SK-N-SH (cell line): ENCODE data around the gene DCUN1D1.

Source experiments
- CHD2 ChIP-seq: fragments of 150-350 bp; IDR thresholded peaks from 2 replicates; pipeline ENCODE4 v1.6.1; 2018; ENCODE audit warnings: low read length; ENCODE audit not compliant: partially characterized antibody
- CTCF ChIP-seq: fragments of 200-600 bp; sonication (generic); IDR thresholded peaks from 2 replicates; pipeline ENCODE4 v1.6.1; 2017; ENCODE audit warnings: antibody characterized with exemption, mild to moderate bottlenecking, moderate library complexity
- EP300 ChIP-seq, 2 experiments: IDR thresholded peaks; 2 replicates each; pipeline versions ENCODE4 v1.4.0 to v1.6.1; 2012; ENCODE audit warnings: borderline replicate concordance in 1 of 2, low read depth in 1 of 2, low read length in 1 of 2
- EZH2phosphoT487 ChIP-seq: fragments of 200-600 bp; sonication (generic); IDR thresholded peaks from 2 replicates; pipeline ENCODE4 v1.6.1; 2017; ENCODE audit warnings: low read depth, mixed run types, mild to moderate bottlenecking, antibody characterized with exemption, moderate library complexity, borderline replicate concordance
- JUND ChIP-seq: IDR thresholded peaks from 2 replicates; pipeline ENCODE4 v1.4.0; 2012
- POLR2AphosphoS5 ChIP-seq: IDR thresholded peaks from 2 replicates; pipeline ENCODE4 v1.6.1; 2012; ENCODE audit warnings: low read depth, low read length
- RCOR1 ChIP-seq: fragments of 150-350 bp; IDR thresholded peaks from 2 replicates; pipeline ENCODE4 v1.6.1; 2017; ENCODE audit warnings: antibody characterized with exemption, low read length
- REST ChIP-seq: IDR thresholded peaks from 2 replicates; pipeline ENCODE4 v1.6.1; 2012; ENCODE audit warnings: mild to moderate bottlenecking, low read depth, low read length, moderate library complexity
- SIN3A ChIP-seq: IDR thresholded peaks from 2 replicates; pipeline ENCODE4 v1.6.1; 2012; ENCODE audit warnings: low read depth, mild to moderate bottlenecking, low read length, moderate library complexity, borderline replicate concordance
- TAF1 ChIP-seq: IDR thresholded peaks from 2 replicates; pipeline ENCODE4 v1.6.1; 2012; ENCODE audit warnings: low read depth, mild to moderate bottlenecking, low read length, moderate library complexity, borderline replicate concordance
- TCF12 ChIP-seq: IDR thresholded peaks from 2 replicates; pipeline ENCODE4 v1.4.0; 2012
- TEAD4 ChIP-seq: IDR thresholded peaks from 2 replicates; pipeline ENCODE4 v1.4.0; 2012; ENCODE audit warnings: mild to moderate bottlenecking, borderline replicate concordance; ENCODE audit not compliant: insufficient read depth
- YY1 ChIP-seq: IDR thresholded peaks from 2 replicates; pipeline ENCODE4 v1.4.0; 2012; ENCODE audit warnings: low read depth, mild to moderate bottlenecking

- TF ChIP-seq CTCF (no peak), POLR2AphosphoS5 (no peak), SIN3A (no peak), EP300 (IDR thresholded peaks at IDR 0.05; ENCODE audit: borderline replicate concordance in 1 of 2, low read depth in 1 of 2, low read length in 1 of 2) (no peak), REST (no peak), TCF12 (no peak), JUND (no peak), TAF1 (no peak), RCOR1 (no peak), CHD2 (no peak), EZH2phosphoT487 (no peak), YY1 (no peak), TEAD4 (no peak)
Measured at GRCh38 chr3:183022936-183023516, 42.7 kb upstream of the DCUN1D1 start.
